GM19397 (cell line): ENCODE measurements around the gene CCR8.

Experiments used
- ATAC-seq: cut with Tn5 transposase; IDR thresholded peaks from one replicate; pipeline ENCODE4 v1.9.1; 2021; ENCODE audit warnings: mild to moderate bottlenecking, moderate library complexity; ENCODE audit not compliant: unreplicated experiment

Gene CCR8, protein sequence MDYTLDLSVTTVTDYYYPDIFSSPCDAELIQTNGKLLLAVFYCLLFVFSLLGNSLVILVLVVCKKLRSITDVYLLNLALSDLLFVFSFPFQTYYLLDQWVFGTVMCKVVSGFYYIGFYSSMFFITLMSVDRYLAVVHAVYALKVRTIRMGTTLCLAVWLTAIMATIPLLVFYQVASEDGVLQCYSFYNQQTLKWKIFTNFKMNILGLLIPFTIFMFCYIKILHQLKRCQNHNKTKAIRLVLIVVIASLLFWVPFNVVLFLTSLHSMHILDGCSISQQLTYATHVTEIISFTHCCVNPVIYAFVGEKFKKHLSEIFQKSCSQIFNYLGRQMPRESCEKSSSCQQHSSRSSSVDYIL

DNA sequence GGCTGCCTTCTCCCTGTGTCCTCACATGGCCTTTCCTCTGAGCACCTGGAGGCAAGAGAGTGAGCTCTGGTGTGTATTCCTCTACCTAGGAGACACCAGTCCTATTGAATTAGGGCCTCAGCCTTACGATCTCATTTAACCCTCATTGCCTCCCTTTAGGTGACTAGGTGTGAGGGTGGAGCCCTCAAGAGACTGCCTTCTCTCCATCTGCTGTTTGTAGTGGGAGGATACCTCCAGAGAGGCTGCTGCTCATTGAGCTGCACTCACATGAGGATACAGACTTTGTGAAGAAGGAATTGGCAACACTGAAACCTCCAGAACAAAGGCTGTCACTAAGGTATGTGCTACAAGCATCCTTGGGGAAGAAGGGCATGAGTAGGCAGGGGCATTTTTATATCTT is at the start of gene CCR8:
Gene CCR8, plus strand, starts transcription at position 217 of the 400 bp plus-strand sequence. CDS start 2,623 bp downstream, outside the sequence.
- no peak for ATAC-seq

DNA sequence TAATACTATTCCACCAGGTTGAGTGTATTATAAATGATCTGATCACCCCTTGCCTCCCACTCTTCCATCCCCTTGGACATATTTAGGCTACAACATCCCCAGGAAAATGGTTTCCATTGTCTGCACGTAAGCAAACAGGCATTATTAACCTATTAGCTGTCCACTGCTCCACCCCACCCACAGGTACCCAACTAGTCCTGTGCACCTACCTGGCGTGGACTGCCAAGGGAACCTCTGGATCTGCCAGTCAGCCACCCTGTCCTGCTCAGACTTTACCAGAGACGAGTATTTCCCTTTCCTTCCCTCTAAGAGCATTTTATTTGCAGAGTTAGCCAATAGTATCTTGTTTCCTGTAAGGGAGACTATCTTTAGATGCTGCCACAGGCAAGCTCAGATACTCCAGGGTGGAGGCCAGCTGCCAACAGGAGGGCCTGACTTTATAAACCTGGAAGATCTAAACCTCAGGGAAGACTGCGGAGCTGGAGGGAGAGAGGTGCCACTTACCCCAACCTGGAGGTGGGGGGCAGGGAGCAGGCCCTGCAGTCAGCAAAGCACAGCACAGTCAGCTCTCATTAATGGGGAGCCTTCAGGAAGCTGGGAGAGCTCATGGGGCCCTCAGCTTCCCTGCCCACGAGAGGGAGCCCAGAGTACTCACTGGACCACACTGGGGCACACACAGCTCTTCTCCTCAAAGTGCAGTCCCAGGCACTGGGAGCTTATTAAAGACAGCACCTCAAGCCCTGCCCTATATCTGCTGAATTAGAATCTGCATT is 49.6 kb upstream of the CCR8 start, which contains the start of gene CX3CR1:
Gene CX3CR1, minus strand, starts transcription at position 292 of the 773 bp plus-strand sequence. CDS start 13,527 bp downstream, outside the sequence.
- no peak for ATAC-seq

DNA sequence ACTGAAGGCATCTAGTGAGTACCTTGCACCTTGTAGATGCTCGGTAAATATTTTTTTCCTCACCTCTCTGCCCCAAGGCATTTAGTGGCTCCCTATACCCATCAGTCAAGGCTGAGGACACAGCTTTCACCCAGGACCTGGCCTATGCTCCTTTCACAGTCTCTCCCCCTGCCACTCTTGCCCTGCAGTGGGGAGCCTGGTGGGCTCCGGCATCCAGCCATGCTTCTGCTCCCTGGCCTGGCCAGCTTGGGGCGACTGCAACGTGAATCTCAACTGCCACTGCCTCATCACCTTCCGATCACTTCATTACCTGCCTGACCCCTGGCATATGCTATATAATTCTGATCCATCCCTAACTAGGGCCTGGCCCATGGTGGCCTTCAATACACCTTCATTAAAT is 48.9 kb upstream of the CCR8 start:
- ATAC-seq: no peak

DNA sequence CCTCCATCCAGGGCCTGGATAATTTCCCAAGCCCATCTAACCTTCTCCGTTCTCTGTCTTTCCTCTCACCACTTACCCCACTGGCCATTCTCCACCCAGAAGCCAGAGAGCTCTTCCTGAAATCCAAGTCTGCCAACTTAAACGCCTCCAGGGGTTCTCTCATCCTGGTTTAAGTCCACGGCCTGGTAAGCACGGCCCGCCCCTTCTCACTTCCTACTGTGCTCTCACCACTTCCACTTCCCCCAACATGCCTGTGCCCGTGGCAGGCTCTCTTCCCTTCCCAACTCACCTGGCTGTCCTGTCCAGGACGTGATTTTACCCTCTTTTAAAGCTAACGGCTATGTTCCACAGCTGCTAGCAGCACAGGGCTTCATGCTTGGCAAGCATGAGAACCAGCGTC is 48.0 kb upstream of the CCR8 start:
- no peak for ATAC-seq

DNA sequence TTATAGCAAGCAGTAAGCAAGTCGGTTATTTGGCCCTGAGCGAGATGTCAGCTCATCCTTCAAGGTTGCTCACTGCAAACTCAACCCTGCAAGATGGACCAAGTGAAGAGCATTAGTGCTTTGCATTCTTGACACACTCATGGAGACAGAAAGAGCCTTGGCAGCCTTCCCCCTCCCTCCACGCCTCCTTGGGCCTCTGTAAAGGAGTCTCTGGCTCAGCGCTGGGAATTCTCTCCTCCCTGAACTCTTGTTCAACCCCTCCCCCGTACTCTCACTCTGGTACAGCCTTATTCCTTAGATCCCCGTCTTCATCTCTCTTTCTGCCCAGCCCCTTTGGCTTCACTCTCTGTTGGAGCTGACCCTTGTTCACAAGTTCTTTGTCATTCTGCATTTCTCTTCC is 47.5 kb upstream of the CCR8 start:
- ATAC-seq: no peak

DNA sequence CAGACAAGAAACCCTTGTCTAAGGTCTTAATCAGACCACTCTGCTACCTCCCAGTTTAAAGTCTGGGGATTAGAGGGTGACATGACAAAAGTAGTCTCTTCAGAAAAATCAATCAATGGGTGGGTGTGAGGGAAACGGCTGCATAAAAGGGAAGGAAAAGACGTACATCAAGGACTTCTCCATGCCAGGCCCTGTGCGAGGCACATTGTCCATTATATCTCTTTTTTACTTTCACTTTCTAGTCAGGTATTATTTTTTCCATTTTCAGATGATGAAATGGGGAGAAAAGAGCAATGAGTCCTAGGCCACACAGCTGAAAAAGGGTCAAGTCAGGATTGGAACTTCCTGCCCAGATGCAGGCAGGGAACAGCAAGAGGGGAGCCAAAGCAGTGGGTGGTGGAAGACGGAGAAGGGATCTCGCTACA is 45.0 kb upstream of the CCR8 start:
- ATAC-seq: no peak

DNA sequence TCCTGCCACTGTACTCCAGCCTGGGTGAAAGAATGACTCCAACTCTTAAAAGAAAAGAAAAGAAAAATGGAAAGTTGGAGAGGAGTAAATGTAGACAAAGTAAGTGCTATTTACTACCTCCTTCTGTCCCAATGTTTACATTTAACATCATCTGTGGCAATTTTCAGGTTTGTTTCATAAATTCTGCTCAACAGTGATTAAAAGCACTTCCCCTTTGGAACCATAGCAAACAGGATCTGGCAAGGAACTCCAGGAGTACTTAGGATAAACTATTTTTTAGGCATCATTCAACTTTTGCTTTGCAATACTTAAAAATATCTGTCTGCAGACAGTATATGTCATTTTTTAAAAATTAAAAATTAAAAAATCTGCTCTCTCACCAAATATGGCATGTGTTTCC is 44.2 kb upstream of the CCR8 start:
- no peak for ATAC-seq

DNA sequence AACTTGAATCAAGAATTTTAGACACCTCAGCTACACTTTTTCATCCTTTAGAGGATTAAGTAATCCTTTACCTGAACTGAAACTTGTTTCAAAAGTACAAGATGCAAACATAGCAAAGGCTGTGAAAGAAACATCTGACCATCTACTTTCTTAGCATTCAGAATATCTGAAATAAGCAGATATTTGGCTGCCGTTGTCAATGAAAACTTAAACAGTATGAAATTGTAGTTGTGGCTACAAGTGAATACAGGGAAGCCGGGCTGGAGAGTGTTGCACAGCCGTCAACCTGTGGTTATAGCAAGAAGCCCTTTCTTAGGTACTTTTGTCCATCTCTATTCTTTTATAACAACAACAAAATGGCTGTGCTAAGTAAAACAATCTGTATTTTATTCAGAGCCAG is 42.7 kb upstream of the CCR8 start:
- no peak for ATAC-seq

DNA sequence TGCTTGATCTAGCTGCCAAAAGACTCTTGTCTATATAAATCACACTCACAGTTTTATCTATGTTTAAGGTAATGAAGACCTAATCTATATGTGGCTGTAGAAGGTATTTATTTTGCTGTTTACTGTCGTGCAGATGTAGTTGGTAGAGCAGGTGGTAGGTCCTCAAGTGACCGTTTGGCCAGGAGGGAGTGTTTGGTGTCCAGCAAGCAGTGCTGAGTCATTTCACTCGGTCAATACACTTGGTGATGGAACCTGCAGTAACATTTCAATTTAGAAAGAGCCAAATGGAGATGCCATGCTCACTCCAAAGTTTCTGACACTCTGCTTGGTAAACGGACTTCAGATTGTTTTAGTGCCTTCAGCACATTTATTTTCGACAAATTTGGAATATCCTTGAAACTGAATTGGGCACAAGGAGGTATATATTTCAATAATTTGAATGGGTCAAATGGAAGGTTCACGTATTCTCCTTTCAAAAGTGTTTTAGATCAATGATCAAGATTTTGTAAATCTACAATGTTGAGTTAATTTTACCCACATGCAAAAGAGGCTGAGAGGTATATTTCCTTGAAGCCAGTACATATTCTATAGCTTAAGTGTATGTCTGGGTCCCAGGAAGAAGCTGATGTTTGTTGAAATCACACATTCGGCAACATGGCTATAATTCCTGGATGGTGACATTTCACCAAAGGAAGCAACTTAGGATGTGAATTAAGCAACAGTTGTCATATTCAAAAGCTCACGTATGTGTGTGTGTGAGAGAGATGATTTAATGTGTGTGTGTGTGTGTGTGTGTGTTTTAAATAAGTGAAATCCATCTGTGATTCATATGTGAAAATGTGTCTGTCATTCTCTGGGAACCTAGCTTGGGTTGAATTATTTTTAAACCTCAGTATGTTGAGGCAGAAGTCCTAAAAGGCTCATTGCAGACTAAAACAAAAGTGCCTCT is 42.0 kb upstream of the CCR8 start:
- no peak for ATAC-seq

DNA sequence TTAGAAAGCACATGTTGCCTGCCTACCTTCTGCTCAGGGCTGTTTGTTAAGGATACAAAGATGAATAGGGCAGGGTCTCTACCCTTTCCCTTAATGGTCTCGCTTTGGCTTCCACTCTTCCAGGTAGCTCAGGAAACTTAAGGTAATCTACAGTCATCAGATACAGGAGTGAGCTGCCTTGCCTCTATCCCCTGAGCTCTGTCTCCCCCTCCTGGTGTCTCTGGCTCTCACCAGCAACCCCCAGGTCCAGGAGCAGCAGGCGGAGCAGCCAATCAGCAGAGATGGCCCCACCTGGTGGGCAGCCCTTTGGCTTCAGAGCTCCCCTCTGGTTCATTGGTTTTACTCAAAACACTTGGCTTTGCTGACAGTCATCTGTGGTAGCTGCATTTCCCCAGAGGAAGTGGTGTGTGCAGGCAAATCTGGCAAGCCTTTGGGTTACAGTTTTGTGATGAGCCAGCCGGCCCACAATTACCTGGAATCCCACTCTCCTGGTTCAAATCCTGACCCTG is 41.2 kb upstream of the CCR8 start:
- ATAC-seq: peak; percentile 98

DNA sequence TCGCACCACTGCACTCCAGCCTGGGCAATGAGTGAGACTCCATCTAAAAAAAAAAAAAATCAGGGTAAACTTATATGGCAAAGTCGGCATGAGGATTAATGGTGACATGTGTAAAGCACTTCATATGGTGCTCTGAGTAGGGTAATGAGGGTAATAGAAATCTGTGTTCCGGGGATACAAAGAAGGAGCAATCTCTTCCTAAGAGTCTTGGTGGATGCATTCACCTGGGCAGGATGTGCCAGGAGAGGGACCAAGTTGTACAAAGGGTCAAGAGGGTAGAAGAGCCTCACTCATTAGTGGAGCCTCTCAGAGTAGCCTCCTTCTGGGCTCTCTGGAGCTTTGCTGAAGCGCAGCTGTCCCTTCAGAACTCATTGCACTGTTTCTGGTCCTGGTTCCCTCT is 40.4 kb upstream of the CCR8 start:
- ATAC-seq: no peak

DNA sequence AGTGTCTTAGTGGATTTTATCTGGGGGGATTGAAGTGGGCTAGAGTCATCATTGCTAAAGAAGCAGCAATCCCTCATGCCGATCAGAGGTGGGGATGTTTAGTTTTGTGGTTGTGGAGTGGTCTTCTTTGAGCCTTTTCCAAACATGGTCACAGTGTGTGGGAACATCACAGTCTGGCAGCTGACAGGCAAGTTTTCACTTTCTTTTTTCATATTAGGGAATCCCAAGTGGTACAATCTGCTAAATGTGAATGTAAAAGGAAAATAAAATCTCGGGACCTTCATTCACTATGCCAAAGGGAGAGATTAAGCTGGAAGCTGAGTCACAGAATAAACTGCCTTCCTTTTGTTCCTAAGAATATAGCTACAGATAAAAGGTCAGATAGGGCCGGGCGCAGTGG is 39.3 kb upstream of the CCR8 start:
- no peak for ATAC-seq

DNA sequence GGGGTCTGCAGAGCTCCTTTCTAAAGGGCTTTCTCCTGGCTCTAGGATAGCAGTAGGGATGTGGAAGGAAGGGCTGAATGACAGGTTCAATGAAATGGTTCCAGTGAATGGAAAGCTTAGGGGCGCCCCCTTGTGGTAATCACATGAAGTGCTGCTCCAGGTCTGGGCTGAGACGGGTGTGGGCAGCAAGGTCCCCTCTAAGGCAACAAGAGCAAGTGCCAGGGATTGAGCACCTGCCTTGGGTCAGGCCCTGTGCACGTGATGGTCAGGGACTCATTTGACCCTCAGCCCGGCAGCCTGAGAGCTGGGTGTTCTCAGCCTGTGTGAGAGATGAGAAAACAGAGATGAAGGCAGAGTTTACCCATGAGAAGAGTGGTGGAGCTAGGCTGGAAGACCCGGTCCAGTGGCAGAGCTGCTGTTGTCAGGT is 37.6 kb upstream of the CCR8 start:
- no peak for ATAC-seq

DNA sequence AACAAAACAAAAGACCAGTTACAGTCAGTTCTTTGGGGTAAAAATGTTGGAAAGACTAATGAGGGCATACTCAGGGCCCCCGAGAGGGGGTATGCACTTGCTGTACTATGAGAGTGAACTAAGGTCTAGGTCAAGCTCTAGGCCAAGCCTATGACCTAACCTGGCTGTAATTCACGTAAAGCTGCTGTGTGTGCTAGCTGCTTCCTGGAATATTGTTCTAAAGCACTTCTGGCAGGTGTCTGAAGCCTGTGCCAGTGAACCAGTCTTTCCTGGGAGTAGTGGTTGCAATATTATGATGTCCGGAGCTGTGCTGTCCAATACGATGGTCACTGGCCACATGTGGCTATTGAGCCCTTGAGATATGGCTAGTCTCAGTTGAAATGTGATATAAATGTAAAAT is 36.5 kb upstream of the CCR8 start:
- no peak for ATAC-seq

DNA sequence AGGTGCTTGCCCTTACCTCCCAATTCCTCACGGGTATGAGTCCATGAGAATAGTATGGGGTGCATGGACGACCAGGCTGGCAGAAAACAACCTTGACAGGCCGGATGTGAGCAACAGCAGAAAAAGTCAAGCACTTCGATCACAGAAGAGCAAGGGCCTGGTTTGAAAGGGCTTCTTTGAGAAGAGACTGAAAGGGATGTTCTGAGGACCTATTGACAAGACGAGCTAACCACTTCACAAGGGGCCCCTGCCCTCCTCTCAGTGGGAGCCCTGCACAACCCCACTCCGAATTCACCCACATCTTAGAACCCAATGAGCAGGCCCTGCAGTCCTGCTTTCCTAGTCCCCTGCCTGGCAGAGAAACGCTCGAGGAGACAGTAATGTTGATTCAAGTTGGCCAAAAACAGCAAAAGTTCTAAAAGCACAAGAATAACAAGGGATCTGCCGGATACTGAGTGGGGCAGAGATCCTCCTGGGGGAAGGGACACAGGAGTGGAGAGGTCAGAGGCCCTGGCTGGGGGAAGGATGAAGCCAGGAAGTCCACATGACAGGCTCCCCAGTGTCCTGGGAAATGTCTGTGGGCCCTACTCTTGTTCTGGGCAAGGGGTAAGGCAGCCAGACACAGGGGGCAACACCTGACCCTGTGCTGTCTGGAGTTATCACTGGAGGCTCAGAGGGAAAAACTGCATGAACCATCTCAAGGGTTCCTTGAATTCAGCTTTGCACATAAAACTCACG is 34.9 kb upstream of the CCR8 start:
- ATAC-seq: no peak

DNA sequence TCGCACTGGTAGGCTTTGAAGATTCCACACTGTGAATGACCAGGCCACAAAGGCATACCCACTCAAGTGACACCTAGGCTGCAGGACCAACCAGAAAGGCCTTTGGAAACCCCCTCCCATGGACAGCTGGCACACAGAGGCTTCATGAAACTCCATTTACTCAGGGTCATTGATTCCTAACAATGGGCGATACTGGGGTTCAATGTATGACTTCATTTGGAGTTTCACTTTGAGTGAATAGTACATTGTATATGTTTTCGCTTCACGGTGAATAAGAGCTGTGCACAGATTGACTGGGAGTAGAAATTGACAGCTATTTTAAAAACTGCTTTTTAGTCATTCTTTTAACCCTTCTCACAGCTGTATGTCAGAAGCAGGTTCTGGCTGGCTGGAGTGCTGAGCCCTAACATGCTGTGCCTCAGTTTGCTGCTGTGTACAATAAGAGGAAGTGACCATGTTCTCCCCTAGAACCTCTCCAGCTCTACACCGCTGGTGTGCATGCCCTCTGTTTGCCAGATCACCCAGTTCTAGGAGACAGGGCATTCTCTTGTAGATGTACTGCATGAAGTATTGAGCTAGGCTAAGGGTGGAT is 34.2 kb upstream of the CCR8 start:
- ATAC-seq: peak; percentile 71

DNA sequence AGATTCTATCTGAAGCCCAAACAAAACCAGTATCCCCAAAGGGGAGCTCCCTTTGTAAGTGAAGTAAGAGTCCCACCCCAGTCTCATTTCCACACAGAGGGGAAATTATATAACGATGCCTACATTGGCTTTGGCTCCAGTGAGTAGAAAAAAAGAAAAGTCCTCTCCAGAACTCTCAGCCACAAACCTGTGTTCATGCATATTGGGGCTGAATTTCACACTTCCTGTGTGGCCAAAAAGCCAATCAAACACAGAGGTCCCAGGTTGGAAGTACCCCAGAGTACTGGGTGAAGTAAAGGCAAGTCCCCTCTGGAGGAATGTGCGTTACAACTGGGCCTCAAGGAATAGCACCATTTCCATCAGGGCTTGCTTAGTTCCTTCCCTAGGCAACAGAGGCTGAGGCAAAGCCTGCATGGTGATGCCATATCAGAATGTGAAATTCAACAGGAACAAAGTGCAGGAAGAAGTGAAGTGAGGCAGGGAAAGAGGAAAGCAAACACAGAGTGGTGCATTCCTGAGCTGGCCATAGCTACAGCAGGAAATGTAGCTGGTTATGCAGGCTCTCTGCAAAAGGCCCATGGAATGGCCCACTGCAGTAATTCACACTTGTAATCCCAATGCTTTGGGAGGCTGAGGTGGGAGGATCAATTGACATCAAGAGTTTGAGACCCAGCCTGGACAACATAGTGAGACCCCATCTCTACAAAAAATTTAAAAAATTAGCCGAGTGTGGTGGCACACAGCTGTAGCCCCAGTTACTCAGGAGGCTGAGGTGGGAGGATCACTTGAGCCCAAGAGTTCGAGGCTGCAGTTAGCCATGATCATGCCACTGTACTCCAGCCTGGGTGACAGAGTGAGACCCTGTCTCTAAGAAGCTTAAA is 33.1 kb upstream of the CCR8 start:
- no peak for ATAC-seq

DNA sequence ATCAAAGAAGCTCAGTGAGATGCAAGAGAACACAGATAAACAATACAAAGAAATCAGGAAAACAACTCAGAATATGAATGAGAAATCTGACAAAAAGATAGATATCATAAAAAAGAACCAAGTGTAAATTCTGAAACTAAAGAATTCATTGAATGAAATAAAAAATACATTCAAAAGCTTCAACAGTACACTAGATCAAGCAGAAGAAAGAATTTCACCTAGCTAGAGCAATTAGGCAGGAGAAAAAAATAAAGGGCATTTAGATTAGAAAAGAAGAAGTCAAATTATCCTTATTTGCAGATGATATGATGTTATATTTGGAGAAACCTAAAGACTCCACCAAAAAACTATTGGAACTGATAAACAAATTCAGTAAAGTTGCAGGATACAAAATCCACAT is 30.2 kb upstream of the CCR8 start:
- no peak for ATAC-seq

DNA sequence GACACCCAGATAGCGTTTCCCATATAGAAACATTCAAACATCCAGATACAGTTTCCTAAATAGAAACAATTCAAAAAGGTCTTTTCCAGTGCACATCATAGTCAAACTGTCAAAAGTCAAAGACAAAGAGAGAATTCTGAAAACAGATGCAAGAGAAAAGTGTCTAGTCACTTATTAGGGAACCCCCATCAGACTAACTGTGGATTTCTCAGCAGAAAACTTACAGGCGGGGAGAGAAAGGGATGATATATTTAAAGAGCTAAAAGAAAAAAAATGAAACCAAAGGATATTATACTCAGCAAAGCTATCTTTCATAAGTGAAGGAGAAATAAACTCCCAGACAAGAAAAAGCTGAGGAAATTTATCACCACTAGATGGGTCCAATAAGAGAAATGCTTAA is 27.3 kb upstream of the CCR8 start:
- no peak for ATAC-seq
